Aorta (tissue), 5 donors: ENCODE measurements around the gene TSEN2. TPM values are rescaled to one million over a fixed set of nuclear protein-coding genes. Genes with fewer than 3 reads are reported as not detected.
A peak's percentile ranks its signal among the peaks of the same experiment; 100 is the strongest.

Source experiments
- ATAC-seq: fragments of 200-7000 bp; cut with Tn5 transposase; one replicate; pipeline ENCODE4 v1.9.1; 2022; ENCODE audit warnings: moderate library complexity; ENCODE audit not compliant: low FRiP score
- DNase-seq, 2 donors: peaks; one replicate each; pipeline ENCODE4 v3.0.0-alpha.2; 2020
- H3K27ac ChIP-seq, 2 donors: one replicate each; pipeline ENCODE4 v1.5.1; 2013; ENCODE audit warnings: low read length in 2 of 2, mild to moderate bottlenecking in 2 of 2, moderate library complexity in 2 of 2, control low read depth in 1 of 2, inconsistent platforms in 1 of 2, low read depth in 1 of 2
- H3K27me3 ChIP-seq, 2 donors: one replicate each; pipeline ENCODE4 v1.6.1; 2013; ENCODE audit warnings: control low read depth in 1 of 2, low read length in 1 of 2, mild to moderate bottlenecking in 1 of 2, moderate library complexity in 1 of 2; ENCODE audit not compliant: insufficient read depth in 2 of 2, control insufficient read depth in 1 of 2
- H3K36me3 ChIP-seq, 2 donors: one replicate each; pipeline ENCODE4 v1.6.1; 2013; ENCODE audit warnings: control low read depth in 1 of 2, low read length in 1 of 2, mild to moderate bottlenecking in 1 of 2; ENCODE audit not compliant: insufficient read depth in 2 of 2, control insufficient read depth in 1 of 2
- H3K4me1 ChIP-seq, 2 donors: one replicate each; pipeline ENCODE4 v1.6.1; 2013; ENCODE audit warnings: low read length in 2 of 2, control low read depth in 1 of 2, mild to moderate bottlenecking in 1 of 2, moderate library complexity in 1 of 2; ENCODE audit not compliant: insufficient read depth in 2 of 2, control insufficient read depth in 1 of 2
- H3K4me3 ChIP-seq, 2 donors: one replicate each; pipeline ENCODE4 v1.5.1; 2013; ENCODE audit warnings: low read length in 2 of 2, control low read depth in 1 of 2, mild to moderate bottlenecking in 1 of 2
- H3K9me3 ChIP-seq: one replicate; pipeline ENCODE4 v1.6.1; 2013; ENCODE audit warnings: mild to moderate bottlenecking, low read length; ENCODE audit not compliant: control insufficient read depth
- WGBS, 2 donors: extraction: QIAGEN DNeasy Blood & Tissue Kit; methylation state at CpG; one replicate each; pipeline ENCODE4 v1.1.7; 2013; 5-methylcytosine and 5-hydroxymethylcytosine counted together
- intact Hi-C, 2 donors: fragments of 100-400 bp; cut with DNase I; formaldehyde crosslinking; loops; one replicate each; pipeline versions ENCODE4 v1.14.2 to v1.15.0; 2022
- polyA plus RNA-seq, 2 donors: library from polyadenylated mRNA; stranded (reverse); fragments of 200-250 nt; gene quantifications; one replicate each; pipeline ENCODE4 v1.2.3, GENCODE V29; 2013
- total RNA-seq, 2 donors: library from RNA; stranded (reverse); fragmentation: NEBNext Ultra II Directional; extraction: Animal tissue kit (Norgen Biotek cat#: 25700); gene quantifications; one replicate each; pipeline ENCODE4 v1.2.1, GENCODE V29; 2021
- donor health status: healthy with polysubstance abuse.
- donor health status: Bipolar disorder and iron deficiency.
- donor health status: DM: no; HTN: no; CAD: no.
- donor health status: DM: no; HTN: no; CAD: no.
- donor health status: DM: yes; HTN: yes; CAD: no.

TSEN2 gene
- total and polyA plus RNA-seq, 4 donors, result 13.2 to 14.7 (median 13.4) TPM

DNA sequence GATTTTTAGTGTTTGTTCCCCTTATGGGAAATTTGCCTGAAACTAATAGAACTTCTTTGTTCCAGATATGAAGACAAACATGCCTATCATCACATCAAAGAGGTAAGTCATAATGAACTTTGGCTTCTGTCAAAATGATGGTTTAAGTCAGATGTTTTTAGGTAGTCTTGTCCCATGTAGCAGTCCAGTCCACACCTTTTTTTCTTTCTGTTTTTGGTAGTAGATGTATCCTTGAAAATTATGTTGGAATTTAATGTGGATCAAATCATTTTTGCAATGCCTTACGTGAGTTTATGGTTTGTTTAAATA lies 12.1 kb downstream of the TSEN2 start:
- Histone ChIP-seq H3K4me1 (no peaks in the 10 kb centered on the region), H3K27ac (no peak overlapping the region), H3K36me3 (peaks cover 0 to 13% of the 10 kb centered on the region in 2 donors), H3K9me3 (no peaks in the 10 kb centered on the region), H3K27me3 (no peaks in the 10 kb centered on the region), H3K4me3 (no peak overlapping the region)
- intact Hi-C loops, result no loop called here
- WGBS, 2 donors, result 73 to 78% methylated on average over 1 of the region's 1 CpG
- no peak for DNase-seq
- no peak for ATAC-seq

DNA sequence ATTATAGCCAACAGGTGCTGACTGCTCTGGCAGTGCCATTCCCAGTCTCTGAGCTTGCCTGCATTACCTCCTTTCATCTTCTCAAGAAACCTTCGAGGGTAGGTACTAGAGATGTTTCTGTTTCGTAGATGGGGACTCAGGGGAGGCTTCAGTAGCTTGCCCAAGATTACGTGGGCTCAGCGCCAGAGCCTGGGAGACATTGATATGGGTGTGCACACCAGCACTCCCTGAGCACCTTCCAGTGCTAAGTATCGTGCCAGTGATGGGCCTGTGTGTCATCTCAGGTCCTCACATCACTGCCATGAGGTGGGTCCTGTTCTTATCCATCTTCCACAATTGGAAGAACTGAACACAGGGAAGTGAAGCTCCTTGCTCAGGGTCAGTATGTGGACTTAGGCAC lies 15.2 kb downstream of the TSEN2 start:
- DNase-seq (no peak), ATAC-seq (no peak)
- WGBS, 2 donors, result 89 to 91% methylated on average over 5 of the region's 5 CpGs
- H3K9me3 ChIP-seq, result no peaks in the 10 kb centered on the region
- intact Hi-C loops, result no loop called here
- H3K27ac ChIP-seq, result no peak overlapping the region
- no peak overlapping the region for H3K4me3 ChIP-seq
- H3K4me1 ChIP-seq, result no peaks in the 10 kb centered on the region
- H3K27me3 ChIP-seq, result no peaks in the 10 kb centered on the region
- peaks cover 0 to 18% of the 10 kb centered on the region in 2 donors for H3K36me3 ChIP-seq

DNA sequence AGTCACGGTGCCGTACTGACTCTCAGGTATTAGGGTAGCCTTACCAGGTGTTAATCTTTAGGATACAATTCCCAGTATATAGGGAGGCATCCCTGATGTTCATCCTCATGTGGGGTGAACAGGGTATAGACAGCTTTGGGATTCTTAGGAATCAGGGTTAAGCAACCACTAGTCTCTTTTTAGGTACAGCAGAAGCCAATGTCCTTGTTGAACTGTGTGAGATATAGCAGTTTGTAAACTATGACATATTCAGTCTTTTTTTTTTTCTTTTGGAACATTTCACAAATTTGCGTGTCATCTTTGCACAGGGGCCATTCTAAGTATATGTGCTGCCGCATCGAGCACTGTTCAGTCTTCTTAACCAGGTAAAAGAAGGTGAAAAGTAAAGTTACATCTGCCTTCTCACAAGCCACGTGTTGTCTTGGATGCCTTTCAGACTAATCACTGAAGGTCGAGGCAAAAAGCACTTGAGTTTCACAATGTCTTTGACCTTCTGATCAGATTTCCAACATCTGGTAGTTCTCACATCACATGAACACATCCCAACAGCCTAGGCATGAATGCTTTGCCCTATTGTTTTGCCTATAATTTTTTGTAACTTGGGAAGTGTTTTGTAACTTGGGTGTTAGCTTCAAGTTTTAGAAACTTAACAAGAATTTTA lies 17.2 kb downstream of the TSEN2 start:
- Histone ChIP-seq H3K36me3 (peaks cover 0 to 14% of the 10 kb centered on the region in 2 donors), H3K27me3 (no peaks in the 10 kb centered on the region), H3K4me1 (no peaks in the 10 kb centered on the region), H3K27ac (no peak overlapping the region), H3K9me3 (no peaks in the 10 kb centered on the region), H3K4me3 (no peak overlapping the region)
- intact Hi-C loops, result no loop called here
- no peak for DNase-seq
- no peak for ATAC-seq
- 87 to 89% methylated on average over 7 of the region's 7 CpGs for WGBS, 2 donors

DNA sequence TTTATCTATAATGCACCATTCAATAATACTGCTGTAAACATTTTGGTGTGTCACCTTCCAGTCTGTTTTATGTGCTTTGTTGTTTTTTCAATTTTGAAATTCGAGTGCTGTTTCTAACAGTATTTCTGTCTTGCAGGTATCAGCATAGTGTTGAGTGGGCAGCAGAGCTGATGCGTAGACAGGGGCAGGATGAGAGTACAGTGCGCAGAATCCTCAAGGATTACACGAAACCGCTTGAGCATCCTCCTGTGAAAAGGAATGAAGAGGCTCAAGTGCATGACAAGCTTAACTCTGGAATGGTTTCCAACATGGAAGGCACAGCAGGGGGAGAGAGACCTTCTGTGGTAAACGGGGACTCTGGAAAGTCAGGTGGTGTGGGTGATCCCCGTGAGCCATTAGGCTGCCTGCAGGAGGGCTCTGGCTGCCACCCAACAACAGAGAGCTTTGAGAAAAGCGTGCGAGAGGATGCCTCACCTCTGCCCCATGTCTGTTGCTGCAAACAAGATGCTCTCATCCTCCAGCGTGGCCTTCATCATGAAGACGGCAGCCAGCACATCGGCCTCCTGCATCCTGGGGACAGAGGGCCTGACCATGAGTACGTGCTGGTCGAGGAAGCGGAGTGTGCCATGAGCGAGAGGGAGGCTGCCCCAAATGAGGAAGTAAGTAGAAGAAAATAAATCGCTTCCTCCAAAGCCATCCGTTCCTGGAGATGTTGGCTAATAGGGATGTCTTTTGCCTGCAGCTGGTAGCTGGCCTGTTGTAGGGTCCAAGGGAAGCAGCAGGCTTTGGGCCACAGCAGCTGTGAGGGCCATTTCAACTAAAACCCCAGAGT lies 19.1 kb downstream of the TSEN2 start:
- Histone ChIP-seq H3K4me3 (no peak overlapping the region), H3K36me3 (peaks cover 0 to 12% of the 10 kb centered on the region in 2 donors), H3K4me1 (no peaks in the 10 kb centered on the region), H3K9me3 (no peaks in the 10 kb centered on the region), H3K27ac (no peak overlapping the region), H3K27me3 (no peaks in the 10 kb centered on the region)
- 90 to 91% methylated on average over 18 of the region's 18 CpGs for WGBS, 2 donors
- DNase-seq, result peak in 1 of 2 donors; percentile 66
- intact Hi-C loops, result no loop called here
- no peak for ATAC-seq

DNA sequence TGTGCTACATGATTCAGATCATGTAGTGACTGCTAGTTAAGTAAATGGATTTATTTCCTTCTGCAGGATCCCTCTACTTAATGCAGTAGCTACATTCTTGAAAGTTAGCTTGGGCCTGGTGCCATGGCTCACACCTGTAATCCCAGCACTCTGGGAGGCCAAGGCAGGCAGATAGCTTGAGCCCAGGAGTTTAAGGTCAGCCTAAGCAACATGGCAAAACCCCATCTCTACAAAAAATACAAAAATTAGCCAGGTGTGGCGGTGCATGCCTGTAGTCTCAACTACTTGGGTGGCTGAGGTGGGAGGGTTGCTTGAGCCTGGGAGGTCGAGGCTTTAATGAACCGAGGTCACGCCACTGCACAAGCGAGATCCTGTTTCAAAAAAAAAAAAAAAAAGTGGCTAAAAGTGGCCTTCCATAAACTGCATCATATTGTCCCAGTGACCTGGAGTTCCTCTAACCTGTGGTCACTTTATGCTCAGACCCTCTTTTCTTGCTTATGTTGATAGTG lies 22.0 kb downstream of the TSEN2 start:
- peaks cover 0 to 5% of the 10 kb centered on the region in 2 donors for H3K36me3 ChIP-seq
- ATAC-seq (no peak), DNase-seq (no peak)
- H3K9me3 ChIP-seq, result no peaks in the 10 kb centered on the region
- no peaks in the 10 kb centered on the region for H3K27me3 ChIP-seq
- intact Hi-C loops, result no loop called here
- WGBS, 2 donors, result 93 to 95% methylated on average over 5 of the region's 5 CpGs
- H3K27ac ChIP-seq, result no peak overlapping the region
- H3K4me3 ChIP-seq, result no peak overlapping the region
- H3K4me1 ChIP-seq, result no peaks in the 10 kb centered on the region

DNA sequence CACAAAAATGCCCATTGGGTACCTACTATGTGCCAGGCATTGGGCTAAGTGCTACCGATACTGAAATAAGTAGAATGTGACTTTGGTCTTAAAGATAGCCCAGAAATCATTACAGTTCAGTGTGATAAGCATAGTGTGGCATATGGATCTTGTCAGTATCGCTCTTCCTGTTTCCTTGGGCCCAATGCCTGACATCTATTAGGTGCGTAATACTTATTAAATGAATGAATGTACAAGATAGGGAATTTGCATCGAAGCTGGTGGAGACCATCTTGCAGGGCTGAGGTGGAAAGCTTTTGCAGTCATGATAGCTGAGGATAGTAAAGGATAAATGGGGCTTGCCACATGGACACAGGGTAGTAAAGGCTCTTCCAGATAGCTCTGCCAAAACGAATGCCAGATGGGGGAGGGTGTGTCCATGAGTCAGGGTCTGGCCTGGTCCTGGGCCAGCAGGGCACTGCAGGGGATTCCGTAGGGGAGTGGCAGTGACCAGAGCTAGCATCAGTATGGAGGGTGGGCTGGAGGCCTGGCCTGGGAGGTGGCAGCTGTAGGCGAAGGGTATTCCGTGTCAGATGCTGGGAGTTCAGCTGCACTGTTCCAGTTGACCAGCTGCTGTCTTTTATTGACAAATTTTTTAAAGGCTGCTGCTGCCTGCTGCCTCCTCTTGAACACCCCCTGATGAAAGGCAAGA lies 23.5 kb downstream of the TSEN2 start:
- 67 to 80% methylated on average over 8 of the region's 8 CpGs for WGBS, 2 donors
- no peaks in the 10 kb centered on the region for H3K4me1 ChIP-seq
- ATAC-seq (peak; percentile 34), DNase-seq (no peak)
- peak overlapping the region in 1 of 2 donors; percentile 19 for H3K27ac ChIP-seq
- no peak overlapping the region for H3K4me3 ChIP-seq
- no peaks in the 10 kb centered on the region for H3K27me3 ChIP-seq
- intact Hi-C loops, result no loop called here
- H3K36me3 ChIP-seq, result peaks cover 0 to 5% of the 10 kb centered on the region in 2 donors
- no peaks in the 10 kb centered on the region for H3K9me3 ChIP-seq

DNA sequence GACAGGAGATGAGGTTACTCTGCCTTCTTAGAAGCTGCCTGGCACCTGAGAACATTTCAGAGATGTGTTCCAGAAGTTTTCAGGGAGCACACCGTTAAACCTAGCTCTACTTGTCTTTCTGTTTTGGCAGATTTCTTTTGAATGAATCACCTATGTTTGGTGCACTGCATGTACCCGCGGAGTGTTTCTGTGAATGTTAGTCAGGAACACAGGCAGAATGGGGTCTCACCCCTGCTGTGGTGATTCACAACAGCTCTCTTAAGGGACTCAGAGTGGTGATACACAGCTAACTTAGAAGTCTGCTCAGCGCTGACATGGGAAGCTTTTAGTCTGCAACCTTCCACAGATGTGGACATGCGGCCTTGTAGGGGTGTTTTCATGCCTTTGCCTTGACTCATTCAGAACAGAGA lies 24.0 kb downstream of the TSEN2 start:
- Histone ChIP-seq H3K27me3 (no peaks in the 10 kb centered on the region), H3K4me1 (no peaks in the 10 kb centered on the region), H3K4me3 (no peak overlapping the region), H3K36me3 (peaks cover 0 to 4% of the 10 kb centered on the region in 2 donors), H3K9me3 (no peaks in the 10 kb centered on the region), H3K27ac (peak overlapping the region in 1 of 2 donors; percentile 61)
- ATAC-seq (peak; percentile 79), DNase-seq (peak in 1 of 2 donors; percentile 61)
- intact Hi-C loops, result no loop called here
- WGBS, 2 donors, result 21 to 35% methylated on average over 5 of the region's 5 CpGs

DNA sequence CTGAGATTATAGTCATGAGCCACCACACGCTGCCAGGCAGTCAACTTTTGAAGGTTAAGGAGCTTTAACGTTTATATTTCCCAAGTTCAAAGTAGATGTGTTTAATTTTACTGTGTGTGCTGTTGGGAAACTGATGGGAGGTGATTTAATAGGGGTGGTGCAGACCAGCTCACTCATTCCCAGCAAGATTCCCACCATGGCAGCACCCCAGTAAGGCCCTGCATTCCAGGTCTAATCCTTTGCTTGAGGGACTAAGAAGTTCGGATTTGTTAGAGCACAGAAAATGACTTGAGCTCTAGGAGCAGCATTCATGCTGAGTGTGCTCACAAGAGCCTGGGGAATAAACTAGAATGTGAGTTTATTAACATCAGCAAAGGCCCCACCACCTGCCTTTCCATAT lies 25.2 kb downstream of the TSEN2 start:
- H3K9me3 ChIP-seq, result no peaks in the 10 kb centered on the region
- DNase-seq (no peak), ATAC-seq (no peak)
- H3K4me1 ChIP-seq, result no peaks in the 10 kb centered on the region
- H3K27me3 ChIP-seq, result no peaks in the 10 kb centered on the region
- intact Hi-C loops, result no loop called here
- peak overlapping the region in 1 of 2 donors; percentile 28 for H3K27ac ChIP-seq
- H3K36me3 ChIP-seq, result no peaks in the 10 kb centered on the region
- H3K4me3 ChIP-seq, result no peak overlapping the region
- WGBS, 2 donors, result 86 to 87% methylated on average over 3 of the region's 3 CpGs
